HG02970 (cell line): ENCODE results near the gene MRAP.
"Not testable (repeated sequence)": the region's sequence is repeated elsewhere in the genome, so short reads cannot be mapped to it uniquely, and the experiment has no call there.

Source experiments
- ATAC-seq: cut with Tn5 transposase; IDR thresholded peaks from one replicate; pipeline ENCODE4 v1.9.1; 2021; ENCODE audit warnings: mild to moderate bottlenecking, moderate library complexity, moderate number of reproducible peaks; ENCODE audit not compliant: unreplicated experiment, low FRiP score

MRAP gene

GRCh38 chr21:32298658-32299081, at the start of gene MRAP:
TSS of gene MRAP (plus strand) at chr21:32298855. CDS start at chr21:32298972, 117 bp downstream.
- ATAC-seq = no peak

- ATAC-seq = no peak
These were observed 49.0 kb upstream of the MRAP start for GRCh38 chr21:32249511-32250280.

GRCh38 chr21:32252136-32252535, 46.5 kb upstream of the MRAP start:
- ATAC-seq = no peak

GRCh38 chr21:32253215-32253641, 45.4 kb upstream of the MRAP start:
- ATAC-seq = no peak

GRCh38 chr21:32256251-32256650, 42.4 kb upstream of the MRAP start:
- ATAC-seq = no peak

- ATAC-seq = no peak
These were observed 41.6 kb upstream of the MRAP start for GRCh38 chr21:32256873-32257620.

GRCh38 chr21:32257962-32258785, 40.5 kb upstream of the MRAP start:
- no peak for ATAC-seq

- not testable (repeated sequence) for ATAC-seq
These were observed 39.9 kb upstream of the MRAP start for GRCh38 chr21:32258786-32259048.

GRCh38 chr21:32260130-32260529, 38.5 kb upstream of the MRAP start:
- ATAC-seq = no peak

GRCh38 chr21:32261929-32262328, 36.7 kb upstream of the MRAP start:
- no peak for ATAC-seq

GRCh38 chr21:32265321-32265720, 33.3 kb upstream of the MRAP start:
- not testable (repeated sequence) for ATAC-seq

- ATAC-seq = no peak
These were observed 27.9 kb upstream of the MRAP start for GRCh38 chr21:32270748-32271147.

- no peak for ATAC-seq
These were observed 22.0 kb upstream of the MRAP start for GRCh38 chr21:32276671-32277070.

- no peak for ATAC-seq
These were observed 20.6 kb upstream of the MRAP start for GRCh38 chr21:32278103-32278502.

GRCh38 chr21:32278518-32279376, 19.9 kb upstream of the MRAP start, which contains the start of gene MIS18A:
TSS of gene MIS18A (minus strand) at chr21:32279049. CDS start at chr21:32279014, 35 bp downstream.
- peak; percentile 99 for ATAC-seq

- ATAC-seq = no peak
These were observed 19.3 kb upstream of the MRAP start for GRCh38 chr21:32279377-32279680.

GRCh38 chr21:32281531-32281930, 17.1 kb upstream of the MRAP start:
- no peak for ATAC-seq

- no peak for ATAC-seq
These were observed 15.7 kb upstream of the MRAP start for GRCh38 chr21:32282992-32283391.

- ATAC-seq = no peak
These were observed 13.2 kb upstream of the MRAP start for GRCh38 chr21:32285476-32285875.

GRCh38 chr21:32297449-32297848, 1.2 kb upstream of the MRAP start:
- no peak for ATAC-seq
